ENCODE results near the gene EXOC3. TPM values are rescaled to one million over a fixed set of nuclear protein-coding genes. Genes with fewer than 3 reads are reported as not detected.

Gene EXOC3
- total and polyA plus RNA-seq, 2 of the 4 experiments (the other 2 are of a cell fraction), result 35.1 to 47.5 TPM

- Histone ChIP-seq H3K27me3 (ENCODE audit: control insufficient read depth, insufficient read depth, low read length) (peaks cover 5% of the 10 kb centered on the region; the same call in 1 of the 2 replicates), H3K36me3 (ENCODE audit: control insufficient read depth, insufficient read depth, low read length) (no peaks in the 10 kb centered on the region), H3K9me1 (ENCODE audit: insufficient read depth, low read length) (no peaks in the 10 kb centered on the region), H2AK5ac (ENCODE audit: low read depth, low read length) (no peak overlapping the region), H3K9ac (ENCODE audit: low read depth, low read length) (no peak overlapping the region), H3K23ac (ENCODE audit: low read depth, low read length) (no peak overlapping the region), H3K79me1 (ENCODE audit: low read depth in 1 of 2, low read length in 2 of 2) (no peaks in the 10 kb centered on the region), H3K18ac (ENCODE audit: low read depth, low read length) (no peak overlapping the region), H2AFZ (replicated peaks; ENCODE audit: low read length, poor library complexity) (no peak overlapping the region), H4K5ac (ENCODE audit: low read depth, low read length) (no peak overlapping the region), H4K8ac (ENCODE audit: low read depth in 2 of 2, low read length in 2 of 2) (no peak overlapping the region), H3K4ac (ENCODE audit: low read depth, low read length) (no peak overlapping the region), H3K4me3 (ENCODE audit: insufficient read depth, low read depth, low read length) (no peak overlapping the region), H4K91ac (ENCODE audit: insufficient read depth, low read depth, low read length) (no peak overlapping the region), H2BK5ac (ENCODE audit: low read depth, low read length, poor library complexity, severe bottlenecking) (no peak overlapping the region), H3K9me3 (ENCODE audit: control insufficient read depth, insufficient read depth, low read length) (no peaks in the 10 kb centered on the region), H3K14ac (replicated peaks; ENCODE audit: low read depth, low read length) (no peak overlapping the region), H3K56ac (ENCODE audit: extremely low read depth, insufficient read depth, low read length) (no peak overlapping the region), H3K27ac (ENCODE audit: insufficient read depth, low read length) (no peak overlapping the region), H2BK20ac (ENCODE audit: low read depth, low read length) (no peak overlapping the region), H3K4me2 (ENCODE audit: low read depth, low read length) (no peak overlapping the region), H2BK15ac (ENCODE audit: low read depth, low read length) (no peak overlapping the region), H2BK120ac (ENCODE audit: low read depth, low read length) (no peak overlapping the region), H4K20me1 (ENCODE audit: insufficient read depth, low read length) (no peaks in the 10 kb centered on the region), H2AK9ac (replicated peaks; ENCODE audit: low read depth, low read length, poor library complexity) (peak overlapping the region; percentile 19), H3K4me1 (ENCODE audit: control insufficient read depth, insufficient read depth, low read length) (no peaks in the 10 kb centered on the region)
- WGBS, 2 experiments (ENCODE audit: extremely low coverage in 2 of 2, insufficient read length in 1 of 2), result 50% methylated on average over 6 of the region's 29 CpGs; no CpG with 5 or more reads in 1 of the 2 experiments
- ChIA-PET CTCF (no interaction called here), POLR2A (ENCODE audit: unreplicated experiment) (no interaction called here)
- DNase-seq (no peak), ATAC-seq (ENCODE audit: low read depth) (no peak)
- in situ Hi-C loops (cut with MboI; ENCODE audit: low sequenced_read_pairs), result no loop called here
- dilution Hi-C loops (cut with HindIII; ENCODE audit: low sequenced_read_pairs, unreplicated experiment), result no loop called here
- TF ChIP-seq RAD21 (IDR thresholded peaks at IDR 0.05; ENCODE audit: low read length) (no peak), RCOR1 (IDR thresholded peaks at IDR 0.05; ENCODE audit: insufficient replicate concordance, low read length) (no peak), RFX5 (IDR thresholded peaks at IDR 0.05; ENCODE audit: low read depth, low read length) (no peak), POLR2A (IDR thresholded peaks at IDR 0.05; ENCODE audit: low read depth, low read length) (no peak)
- intact Hi-C loops (cut with micrococcal nuclease), result no loop called here
- BruUV-seq (replicated peaks), result no TSS peak
Measured at GRCh38 chr5:485113-485945, 42.4 kb downstream of the EXOC3 start.
